Stimulated activated CD4-positive, alpha-beta T cell treated with anti-CD3 and anti-CD28 coated beads, Interleukin-4, amount 100 ng/mL, for 1 hour (primary cell): ENCODE measurements around the gene SLC22A5.

Experiments used
- DNase-seq: peaks from one replicate; pipeline ENCODE4 v3.0.0-alpha.2; 2020

Gene SLC22A5

GRCh38 chr5:132369474-132370180 lies at the start of gene SLC22A5:
Gene SLC22A5 (plus strand): TSS chr5:132369710. CDS start chr5:132369973, 263 bp downstream.
- peak; percentile 80 for DNase-seq

- DNase-seq = no peak
These were observed 49.5 kb upstream of the SLC22A5 start for GRCh38 chr5:132319975-132320374.

- DNase-seq = no peak
These were observed 48.3 kb upstream of the SLC22A5 start for GRCh38 chr5:132321109-132321721.

GRCh38 chr5:132322266-132322665 lies 47.2 kb upstream of the SLC22A5 start:
- DNase-seq = no peak

GRCh38 chr5:132323202-132323601 lies 46.3 kb upstream of the SLC22A5 start:
- DNase-seq = no peak

- DNase-seq = no peak
These were observed 43.8 kb upstream of the SLC22A5 start for GRCh38 chr5:132325691-132326090.

- DNase-seq = no peak
These were observed 42.1 kb upstream of the SLC22A5 start for GRCh38 chr5:132327252-132327955.

- DNase-seq = no peak
These were observed 34.7 kb upstream of the SLC22A5 start for GRCh38 chr5:132334812-132335211.

- DNase-seq = no peak
These were observed 34.1 kb upstream of the SLC22A5 start for GRCh38 chr5:132335402-132335801.

- DNase-seq = no peak
These were observed 30.0 kb upstream of the SLC22A5 start for GRCh38 chr5:132339502-132339901.

GRCh38 chr5:132342291-132343180 lies 27.0 kb upstream of the SLC22A5 start:
- no peak for DNase-seq

GRCh38 chr5:132344775-132345514 lies 24.6 kb upstream of the SLC22A5 start:
- DNase-seq = no peak

- no peak for DNase-seq
These were observed 16.0 kb upstream of the SLC22A5 start for GRCh38 chr5:132353486-132353995.

- DNase-seq = no peak
These were observed 14.9 kb upstream of the SLC22A5 start for GRCh38 chr5:132354381-132355139.

- no peak for DNase-seq
These were observed 14.3 kb upstream of the SLC22A5 start for GRCh38 chr5:132355140-132355765.

- no peak for DNase-seq
These were observed 10.7 kb upstream of the SLC22A5 start for GRCh38 chr5:132358775-132359174.

GRCh38 chr5:132362086-132362485 lies 7.4 kb upstream of the SLC22A5 start:
- DNase-seq = no peak

GRCh38 chr5:132363431-132364112 lies 5.9 kb upstream of the SLC22A5 start:
- DNase-seq = no peak

- DNase-seq = no peak
These were observed 5.2 kb upstream of the SLC22A5 start for GRCh38 chr5:132364319-132364718.

GRCh38 chr5:132365213-132365612 lies 4.3 kb upstream of the SLC22A5 start:
- no peak for DNase-seq
